ENCODE data around the gene RAB7A.

GRCh38 chr3:128801779-128802380, 75.9 kb downstream of the RAB7A start:
- TF ChIP-seq ELF1 (IDR thresholded peaks at IDR 0.05; ENCODE audit: borderline replicate concordance, low read depth): no peak
- TF ChIP-seq RAD21 (IDR thresholded peaks at IDR 0.05; ENCODE audit: low read depth): no peak
- no peak for TF ChIP-seq SP1 (IDR thresholded peaks at IDR 0.05; ENCODE audit: low read depth)
- no peak for TF ChIP-seq CTCF (IDR thresholded peaks at IDR 0.05 in 2 of 3, conservative IDR thresholded peaks at IDR 0.05 in 1 of 3; ENCODE audit: borderline replicate concordance in 1 of 3, insufficient read depth in 1 of 3, low read depth in 2 of 3, low read length in 2 of 3)

Data from HCT116 (cell line).